HepG2 (cell line): ENCODE data around the gene EYA3. TPM values are rescaled to one million over a fixed set of nuclear protein-coding genes. Genes with fewer than 3 reads are reported as not detected.

Experiments
- CREBL2 ChIP-seq: sonication (generic); formaldehyde crosslinking; IDR thresholded peaks from 2 replicates; pipeline ENCODE4 v1.8.1; 2023; ENCODE audit warnings: missing genetic modification reagents, mild to moderate bottlenecking, borderline replicate concordance
- CTCF ChIP-seq: sonication (generic); formaldehyde crosslinking; IDR thresholded peaks from 2 replicates; pipeline ENCODE4 v1.5.0; 2020; ENCODE audit warnings: mild to moderate bottlenecking, missing genetic modification reagents, moderate library complexity
- FUBP1 ChIP-seq: sonication (generic); formaldehyde crosslinking; IDR thresholded peaks from 2 replicates; pipeline ENCODE4 v1.5.1; 2020; ENCODE audit warnings: missing genetic modification reagents, mild to moderate bottlenecking, borderline replicate concordance
- SALL2 ChIP-seq: sonication (generic); formaldehyde crosslinking; IDR thresholded peaks from 2 replicates; pipeline ENCODE4 v1.8.1; 2023; ENCODE audit warnings: mild to moderate bottlenecking, missing genetic modification reagents, inconsistent platforms
- SMAD1 ChIP-seq: sonication (generic); formaldehyde crosslinking; IDR thresholded peaks from 2 replicates; pipeline ENCODE4 v1.4.0; 2020; ENCODE audit warnings: missing genetic modification reagents, low read depth, mild to moderate bottlenecking, borderline replicate concordance
- XRCC5 ChIP-seq: fragments of 200-400 bp; formaldehyde crosslinking; optimal IDR thresholded peaks from 2 replicates; pipeline ENCODE3; 2017; ENCODE audit warnings: mild to moderate bottlenecking, low read length
- ZBTB39 ChIP-seq: sonication (generic); formaldehyde crosslinking; IDR thresholded peaks from 2 replicates; pipeline ENCODE4 v1.5.0; 2020; ENCODE audit warnings: missing genetic modification reagents
- ZNF256 ChIP-seq: sonication (generic); formaldehyde crosslinking; conservative IDR thresholded peaks from 2 replicates; pipeline ENCODE4 v1.4.0; 2020; ENCODE audit warnings: missing genetic modification reagents
- polyA plus RNA-seq, 8 experiments: library from polyadenylated mRNA; depleted of rRNA in 3 of 8; stranded (reverse) in 7 of 8; unstranded in 1 of 8; fragments of >200 nt; fragmentation: Illumina TruSeq in 4 of 8; extraction: Trizol in 4 of 8; gene quantifications; 2 replicates each; pipeline versions ENCODE4 v1.2.1 to v1.2.3, GENCODE V29; 2011 to 2016; ENCODE audit warnings: low read depth in 4 of 8, missing spikeins in 1 of 8, mixed read lengths in 1 of 8; ENCODE audit not compliant: insufficient read depth in 1 of 8
- total RNA-seq, 5 experiments: library from RNA; depleted of rRNA; stranded (reverse); fragments of >200 nt; fragmentation: Illumina TruSeq; extraction: Trizol; gene quantifications; 2 replicates each; pipeline ENCODE4 v1.2.3, GENCODE V29; 2016; ENCODE audit warnings: low read depth in 1 of 5

The EYA3 gene
- total and polyA plus RNA-seq, 2 of the 13 experiments (the other 11 are each of a cell fraction or from before 2014, with no cell fraction given) = 13.9 to 19.7 TPM

GRCh38 chr1:28088168-28088961, at the start of gene EYA3 (continued):
- TF ChIP-seq ZBTB39 (CRISPR knock-in tag) (no peak), CTCF (CRISPR knock-in tag) (peak; percentile 13; the same call in 1 of the 2 replicates), SMAD1 (CRISPR knock-in tag) (peak; percentile 86; the same call in 1 of the 2 replicates), XRCC5 (peak; percentile 48), SALL2 (CRISPR knock-in tag) (no peak), FUBP1 (CRISPR knock-in tag) (no peak), CREBL2 (no peak), ZNF256 (CRISPR knock-in tag) (no peak)
